Measurements from ENCODE around the gene STK36. TPM values are rescaled to one million over a fixed set of nuclear protein-coding genes. Genes with fewer than 3 reads are reported as not detected.

STK36 gene
- total and polyA plus RNA-seq, 2 donors (not counting 1 experiment from before 2014, with no cell fraction given) = 29.0 to 42.9 TPM

DNA sequence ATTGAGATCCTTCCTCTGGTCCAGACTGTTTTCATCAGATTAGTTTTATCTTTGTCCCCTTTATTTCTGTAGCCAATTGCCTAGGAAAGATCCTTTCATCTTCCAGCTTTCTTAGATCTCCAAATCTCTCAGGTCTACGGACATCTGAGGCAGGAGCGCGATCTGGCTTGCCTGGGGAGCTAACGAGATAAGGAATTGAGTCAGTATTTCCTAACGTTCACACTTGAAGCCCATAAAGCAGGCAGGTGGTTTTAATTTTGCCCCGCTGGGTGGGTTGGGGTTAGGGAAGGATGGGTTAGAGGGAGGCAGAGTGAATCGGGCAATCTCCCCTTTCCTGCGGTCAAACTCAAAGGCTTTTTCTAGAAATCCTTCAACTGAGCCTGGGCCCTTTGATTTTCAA, 38.0 kb downstream of the STK36 start:
- peak overlapping the region in 1 of 5 experiments; percentile 47 for H3K4me3 ChIP-seq (ENCODE audit: control extremely low read depth in 1 of 5, extremely low read depth in 1 of 5, insufficient read depth in 1 of 5, low read depth in 2 of 5, low read length in 4 of 5)
- H3K9me3 Mint-ChIP-seq (ENCODE audit: insufficient read depth) = no peaks in the 10 kb centered on the region
- peak overlapping the region; percentile 98 for H2AFZ ChIP-seq (ENCODE audit: insufficient read depth, low read depth, low read length, poor library complexity, severe bottlenecking)
- H3K9me3 ChIP-seq (ENCODE audit: control extremely low read depth in 1 of 3, control insufficient read depth in 2 of 3, insufficient read depth in 1 of 3, low read length in 2 of 3) = peaks cover 0 to 7% (median 0%) of the 10 kb centered on the region in 3 donors
- DNase-seq (no peak), ATAC-seq (ENCODE audit: low read depth) (no peak)
- peak overlapping the region; percentile 94 for H3K4me2 ChIP-seq (replicated peaks; ENCODE audit: low read depth, low read length, poor library complexity, severe bottlenecking)
- TF ChIP-seq, protein P1, sequence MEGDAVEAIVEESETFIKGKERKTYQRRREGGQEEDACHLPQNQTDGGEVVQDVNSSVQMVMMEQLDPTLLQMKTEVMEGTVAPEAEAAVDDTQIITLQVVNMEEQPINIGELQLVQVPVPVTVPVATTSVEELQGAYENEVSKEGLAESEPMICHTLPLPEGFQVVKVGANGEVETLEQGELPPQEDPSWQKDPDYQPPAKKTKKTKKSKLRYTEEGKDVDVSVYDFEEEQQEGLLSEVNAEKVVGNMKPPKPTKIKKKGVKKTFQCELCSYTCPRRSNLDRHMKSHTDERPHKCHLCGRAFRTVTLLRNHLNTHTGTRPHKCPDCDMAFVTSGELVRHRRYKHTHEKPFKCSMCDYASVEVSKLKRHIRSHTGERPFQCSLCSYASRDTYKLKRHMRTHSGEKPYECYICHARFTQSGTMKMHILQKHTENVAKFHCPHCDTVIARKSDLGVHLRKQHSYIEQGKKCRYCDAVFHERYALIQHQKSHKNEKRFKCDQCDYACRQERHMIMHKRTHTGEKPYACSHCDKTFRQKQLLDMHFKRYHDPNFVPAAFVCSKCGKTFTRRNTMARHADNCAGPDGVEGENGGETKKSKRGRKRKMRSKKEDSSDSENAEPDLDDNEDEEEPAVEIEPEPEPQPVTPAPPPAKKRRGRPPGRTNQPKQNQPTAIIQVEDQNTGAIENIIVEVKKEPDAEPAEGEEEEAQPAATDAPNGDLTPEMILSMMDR (IDR thresholded peaks at IDR 0.05) = no peak
- no peak for TF ChIP-seq EZH2 (IDR thresholded peaks at IDR 0.05; ENCODE audit: borderline replicate concordance, insufficient read depth, low read depth, low read length, poor library complexity, severe bottlenecking)
- H3K4me3 Mint-ChIP-seq = peak overlapping the region; percentile 39
- CTCF ChIA-PET = interaction anchor here (0.8 to 4.3 kb wide), 9 partner anchors 23 to 591 kb away, joined by 3 to 17 read pairs (median 4); partner anchors contain the start of genes BCS1L, RNF25, STK36 and ZNF142
- H3K4me1 Mint-ChIP-seq = peaks cover 26% of the 10 kb centered on the region
- H3K27ac Mint-ChIP-seq = no peak overlapping the region
- no peak overlapping the region for H3K9ac ChIP-seq (ENCODE audit: low read length)
- intact Hi-C loops (cut with micrococcal nuclease) = loop anchor here (1.0 to 10.0 kb wide), 9 partner anchors 38 to 493 kb away; partner anchors contain the start of genes ARPC2, BCS1L, CNOT9 and NHEJ1
- no peak overlapping the region for H3K27ac ChIP-seq (ENCODE audit: low read length in 2 of 2)
- no peaks in the 10 kb centered on the region for H4K20me1 ChIP-seq (ENCODE audit: control insufficient read depth, insufficient read depth, low read length, poor library complexity, severe bottlenecking)
- H3K27me3 Mint-ChIP-seq = peaks cover 3% of the 10 kb centered on the region
- H3K36me3 ChIP-seq (replicated peaks in 1 of 2; ENCODE audit: control extremely low read depth in 1 of 2, control insufficient read depth in 1 of 2, extremely low read depth in 1 of 2, insufficient read depth in 2 of 2, low read length in 1 of 2) = no peaks in the 10 kb centered on the region
- H3K27me3 ChIP-seq (replicated peaks in 1 of 4; ENCODE audit: control extremely low read depth in 1 of 4, control insufficient read depth in 3 of 4, insufficient read depth in 4 of 4, low read length in 3 of 4) = peaks cover 0 to 2% (median 0%) of the 10 kb centered on the region in 4 experiments
- POLR2A ChIA-PET = interaction anchor here (0.5 to 1.4 kb wide), 3 partner anchors 38 to 188 kb away, joined by 4 to 8 read pairs (median 4); partner anchors contain the start of genes BCS1L, RNF25, STK36 and ZNF142
- WGBS (ENCODE audit: insufficient coverage) = 93% methylated on average over 4 of the region's 8 CpGs
- H3K79me2 ChIP-seq (ENCODE audit: control insufficient read depth, insufficient read depth, low read length) = peaks cover 29% of the 10 kb centered on the region
- H3K4me1 ChIP-seq (ENCODE audit: control insufficient read depth in 2 of 2, insufficient read depth in 2 of 2, low read length in 2 of 2) = peaks cover 18 to 21% of the 10 kb centered on the region in 2 donors

DNA sequence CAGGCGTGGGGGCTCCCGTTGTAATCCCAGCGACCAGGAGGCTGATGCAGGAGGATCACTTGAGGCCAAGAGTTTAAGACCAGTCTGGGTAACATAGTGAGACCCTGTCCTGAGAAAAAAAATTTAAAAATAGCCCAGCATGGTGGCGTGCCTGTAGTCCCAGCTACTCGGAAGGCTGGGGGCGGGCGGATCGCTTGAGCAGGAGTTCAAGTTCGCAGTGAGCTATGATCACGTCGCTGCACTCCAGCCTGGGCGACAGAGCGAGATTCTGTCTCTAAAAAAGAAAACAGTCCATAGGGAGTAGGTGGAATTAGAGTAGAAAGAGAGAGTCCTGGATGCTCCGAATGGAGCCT, 38.4 kb downstream of the STK36 start:
- Mint-ChIP-seq H3K27me3 (peaks cover 3% of the 10 kb centered on the region), H3K4me3 (peak overlapping the region; percentile 95), H3K9me3 (ENCODE audit: insufficient read depth) (no peaks in the 10 kb centered on the region), H3K27ac (peak overlapping the region; percentile 90), H3K4me1 (peaks cover 26% of the 10 kb centered on the region)
- Histone ChIP-seq H3K27me3 (replicated peaks in 1 of 4; ENCODE audit: control extremely low read depth in 1 of 4, control insufficient read depth in 3 of 4, insufficient read depth in 4 of 4, low read length in 3 of 4) (peaks cover 0 to 2% (median 0%) of the 10 kb centered on the region in 4 experiments), H3K9me3 (ENCODE audit: control extremely low read depth in 1 of 3, control insufficient read depth in 2 of 3, insufficient read depth in 1 of 3, low read length in 2 of 3) (peaks cover 0 to 7% (median 0%) of the 10 kb centered on the region in 3 donors), H3K27ac (ENCODE audit: low read length in 2 of 2) (no peak overlapping the region), H3K4me1 (ENCODE audit: control insufficient read depth in 2 of 2, insufficient read depth in 2 of 2, low read length in 2 of 2) (peaks cover 18 to 21% of the 10 kb centered on the region in 2 donors), H3K4me3 (ENCODE audit: control extremely low read depth in 1 of 5, extremely low read depth in 1 of 5, insufficient read depth in 1 of 5, low read depth in 2 of 5, low read length in 4 of 5) (peak overlapping the region; percentile 21 to 47 (median 44)), H4K20me1 (ENCODE audit: control insufficient read depth, insufficient read depth, low read length, poor library complexity, severe bottlenecking) (no peaks in the 10 kb centered on the region), H2AFZ (ENCODE audit: insufficient read depth, low read depth, low read length, poor library complexity, severe bottlenecking) (peak overlapping the region; percentile 98), H3K4me2 (replicated peaks; ENCODE audit: low read depth, low read length, poor library complexity, severe bottlenecking) (peak overlapping the region; percentile 94), H3K36me3 (replicated peaks in 1 of 2; ENCODE audit: control extremely low read depth in 1 of 2, control insufficient read depth in 1 of 2, extremely low read depth in 1 of 2, insufficient read depth in 2 of 2, low read length in 1 of 2) (no peaks in the 10 kb centered on the region), H3K79me2 (ENCODE audit: control insufficient read depth, insufficient read depth, low read length) (peaks cover 33% of the 10 kb centered on the region), H3K9ac (ENCODE audit: low read length) (peak overlapping the region; percentile 89)
- DNase-seq (no peak), ATAC-seq (ENCODE audit: low read depth) (no peak)
- CTCF ChIA-PET = interaction anchor here (0.6 to 4.3 kb wide), 10 partner anchors 23 to 590 kb away, joined by 3 to 17 read pairs (median 4); partner anchors contain the start of genes BCS1L, RNF25, STK36 and ZNF142
- 60% methylated on average over 14 of the region's 14 CpGs for WGBS (ENCODE audit: insufficient coverage)
- TF ChIP-seq EZH2 (IDR thresholded peaks at IDR 0.05; ENCODE audit: borderline replicate concordance, insufficient read depth, low read depth, low read length, poor library complexity, severe bottlenecking) = no peak
- TF ChIP-seq, protein P1 (IDR thresholded peaks at IDR 0.05) = no peak
- POLR2A ChIA-PET = interaction anchor here (0.6 to 1.4 kb wide), 3 partner anchors 12 to 51 kb away, joined by 3 to 8 read pairs (median 4); partner anchors contain the start of genes BCS1L, RNF25, STK36 and ZNF142
- intact Hi-C loops (cut with micrococcal nuclease) = loop anchor here (1.0 to 10.0 kb wide), 9 partner anchors 38 to 494 kb away; partner anchors contain the start of genes ARPC2, BCS1L, CNOT9 and NHEJ1

All from B cell (primary cell).